ENCODE results near the gene TADA2A.

- TF ChIP-seq, protein P1, sequence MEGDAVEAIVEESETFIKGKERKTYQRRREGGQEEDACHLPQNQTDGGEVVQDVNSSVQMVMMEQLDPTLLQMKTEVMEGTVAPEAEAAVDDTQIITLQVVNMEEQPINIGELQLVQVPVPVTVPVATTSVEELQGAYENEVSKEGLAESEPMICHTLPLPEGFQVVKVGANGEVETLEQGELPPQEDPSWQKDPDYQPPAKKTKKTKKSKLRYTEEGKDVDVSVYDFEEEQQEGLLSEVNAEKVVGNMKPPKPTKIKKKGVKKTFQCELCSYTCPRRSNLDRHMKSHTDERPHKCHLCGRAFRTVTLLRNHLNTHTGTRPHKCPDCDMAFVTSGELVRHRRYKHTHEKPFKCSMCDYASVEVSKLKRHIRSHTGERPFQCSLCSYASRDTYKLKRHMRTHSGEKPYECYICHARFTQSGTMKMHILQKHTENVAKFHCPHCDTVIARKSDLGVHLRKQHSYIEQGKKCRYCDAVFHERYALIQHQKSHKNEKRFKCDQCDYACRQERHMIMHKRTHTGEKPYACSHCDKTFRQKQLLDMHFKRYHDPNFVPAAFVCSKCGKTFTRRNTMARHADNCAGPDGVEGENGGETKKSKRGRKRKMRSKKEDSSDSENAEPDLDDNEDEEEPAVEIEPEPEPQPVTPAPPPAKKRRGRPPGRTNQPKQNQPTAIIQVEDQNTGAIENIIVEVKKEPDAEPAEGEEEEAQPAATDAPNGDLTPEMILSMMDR (conservative IDR thresholded peaks at IDR 0.05 in 1 of 2, IDR thresholded peaks at IDR 0.05 in 1 of 2; ENCODE audit: extremely low read depth in 1 of 2, insufficient read depth in 1 of 2, low read depth in 1 of 2, low read length in 2 of 2), result no peak
- TF ChIP-seq EZH2 (IDR thresholded peaks at IDR 0.05; ENCODE audit: borderline replicate concordance, low read length), result no peak
Measured at GRCh38 chr17:37429039-37429438, 22.4 kb downstream of the TADA2A start.

All from mammary epithelial cell (primary cell).